ENCODE results near the gene THEM5. TPM values are rescaled to one million over a fixed set of nuclear protein-coding genes. Genes with fewer than 3 reads are reported as not detected.
A peak's percentile ranks its signal among the peaks of the same experiment; 100 is the strongest.

The THEM5 gene
- total and polyA plus RNA-seq, 4 donors = 1.5 to 1.8 TPM; not detected in 2

GRCh38 chr1:151871284-151872030 lies 17.9 kb upstream of the THEM5 start:
- peaks cover 4% of the 10 kb centered on the region for H3K36me3 ChIP-seq (ENCODE audit: control insufficient read depth, insufficient read depth, low read length)

GRCh38 chr1:151868486-151868885 lies 15.0 kb upstream of the THEM5 start:
- H3K4me3 ChIP-seq (ENCODE audit: low read depth, low read length) = no peak overlapping the region
- no peaks in the 10 kb centered on the region for H3K36me3 ChIP-seq (ENCODE audit: control insufficient read depth, insufficient read depth, low read length)
- H3K27ac ChIP-seq (ENCODE audit: low read depth, low read length) = no peak overlapping the region
- H3K9me3 ChIP-seq (ENCODE audit: control insufficient read depth, insufficient read depth, low read length) = no peaks in the 10 kb centered on the region
- WGBS (ENCODE audit: insufficient coverage) = no CpG with 5 or more reads among the region's 3 CpGs
- H3K27me3 ChIP-seq (ENCODE audit: control insufficient read depth, insufficient read depth, low read length) = no peaks in the 10 kb centered on the region
- H3K4me1 ChIP-seq (ENCODE audit: control insufficient read depth, insufficient read depth, low read length) = peaks cover 4% of the 10 kb centered on the region
- peak in 2 of 6 donors; percentile 9 to 14 for DNase-seq (ENCODE audit: low read depth in 4 of 6, low spot score in 6 of 6)

More at GRCh38 chr1:151871284-151872030, 17.9 kb upstream of the THEM5 start:
- DNase-seq (ENCODE audit: low read depth in 4 of 6, low spot score in 6 of 6) = peak in 2 of 6 donors; percentile 14 to 30
- Histone ChIP-seq H3K9me3 (ENCODE audit: control insufficient read depth, insufficient read depth, low read length) (no peaks in the 10 kb centered on the region), H3K27ac (ENCODE audit: low read depth, low read length) (no peak overlapping the region), H3K27me3 (ENCODE audit: control insufficient read depth, insufficient read depth, low read length) (no peaks in the 10 kb centered on the region), H3K4me3 (ENCODE audit: low read depth, low read length) (no peak overlapping the region), H3K4me1 (ENCODE audit: control insufficient read depth, insufficient read depth, low read length) (peaks cover 4% of the 10 kb centered on the region)
- WGBS (ENCODE audit: insufficient coverage) = 27% methylated on average over 1 of the region's 5 CpGs

DNA sequence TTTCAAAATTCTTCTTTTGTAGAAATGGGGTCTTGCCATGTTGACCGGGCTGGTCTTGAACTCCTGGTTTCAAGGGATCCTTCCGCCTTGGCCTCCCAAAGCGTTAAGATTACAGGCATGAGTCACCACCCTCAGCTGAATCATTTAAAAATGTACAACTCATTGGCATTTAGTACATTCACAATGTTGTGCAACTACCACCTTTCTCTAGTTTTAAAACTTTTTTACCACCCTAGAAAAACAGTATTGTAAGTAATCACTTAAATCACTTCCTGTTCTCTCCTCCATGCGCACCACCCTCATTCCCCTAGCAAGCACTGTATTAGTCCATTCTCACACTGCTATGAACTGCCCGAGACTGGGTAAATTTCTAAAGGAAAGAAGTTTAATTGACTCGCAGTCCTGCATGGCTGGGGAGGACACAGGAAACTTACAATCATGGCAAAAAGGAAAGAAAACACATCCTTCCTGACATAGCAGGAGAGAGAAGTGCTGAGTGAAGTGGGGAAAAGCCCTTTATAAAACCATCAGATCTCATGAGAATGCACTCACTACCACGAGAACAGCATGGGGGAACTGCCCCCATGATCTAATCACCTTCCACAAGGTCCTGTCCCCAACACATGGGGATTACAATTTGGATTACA lies 14.4 kb upstream of the THEM5 start:
- 90% methylated on average over 3 of the region's 7 CpGs for WGBS (ENCODE audit: insufficient coverage)
- Histone ChIP-seq H3K9me3 (ENCODE audit: control insufficient read depth, insufficient read depth, low read length) (no peaks in the 10 kb centered on the region), H3K27me3 (ENCODE audit: control insufficient read depth, insufficient read depth, low read length) (no peaks in the 10 kb centered on the region), H3K27ac (ENCODE audit: low read depth, low read length) (no peak overlapping the region), H3K36me3 (ENCODE audit: control insufficient read depth, insufficient read depth, low read length) (no peaks in the 10 kb centered on the region), H3K4me1 (ENCODE audit: control insufficient read depth, insufficient read depth, low read length) (peaks cover 4% of the 10 kb centered on the region), H3K4me3 (ENCODE audit: low read depth, low read length) (no peak overlapping the region)
- DNase-seq (ENCODE audit: low read depth in 4 of 6, low spot score in 6 of 6) = no peak

DNA sequence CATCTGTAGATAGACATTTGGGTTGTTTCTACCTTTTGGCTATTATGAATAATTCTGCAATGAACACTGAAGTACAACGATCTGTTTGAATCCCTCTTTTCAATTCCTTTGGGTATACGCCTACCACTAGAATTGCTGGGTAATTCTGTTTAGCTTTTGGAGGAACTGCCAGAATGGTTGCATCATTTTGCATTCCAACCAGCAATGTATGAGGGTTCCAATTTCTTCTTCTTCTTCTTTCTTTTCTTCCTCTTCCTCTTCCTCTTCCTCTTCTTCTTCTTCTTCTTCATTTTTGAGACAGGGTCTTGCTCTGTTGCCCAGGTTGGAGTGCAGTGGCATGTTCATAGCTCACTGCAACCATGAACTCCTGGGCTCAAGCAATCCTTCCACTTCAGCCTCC lies 13.8 kb upstream of the THEM5 start:
- H3K27ac ChIP-seq (ENCODE audit: low read depth, low read length) = no peak overlapping the region
- no peaks in the 10 kb centered on the region for H3K36me3 ChIP-seq (ENCODE audit: control insufficient read depth, insufficient read depth, low read length)
- 80% methylated on average over 1 of the region's 2 CpGs for WGBS (ENCODE audit: insufficient coverage)
- H3K9me3 ChIP-seq (ENCODE audit: control insufficient read depth, insufficient read depth, low read length) = no peaks in the 10 kb centered on the region
- no peak overlapping the region for H3K4me3 ChIP-seq (ENCODE audit: low read depth, low read length)
- no peak for DNase-seq (ENCODE audit: low read depth in 4 of 6, low spot score in 6 of 6)
- H3K4me1 ChIP-seq (ENCODE audit: control insufficient read depth, insufficient read depth, low read length) = peaks cover 4% of the 10 kb centered on the region
- H3K27me3 ChIP-seq (ENCODE audit: control insufficient read depth, insufficient read depth, low read length) = no peaks in the 10 kb centered on the region

DNA sequence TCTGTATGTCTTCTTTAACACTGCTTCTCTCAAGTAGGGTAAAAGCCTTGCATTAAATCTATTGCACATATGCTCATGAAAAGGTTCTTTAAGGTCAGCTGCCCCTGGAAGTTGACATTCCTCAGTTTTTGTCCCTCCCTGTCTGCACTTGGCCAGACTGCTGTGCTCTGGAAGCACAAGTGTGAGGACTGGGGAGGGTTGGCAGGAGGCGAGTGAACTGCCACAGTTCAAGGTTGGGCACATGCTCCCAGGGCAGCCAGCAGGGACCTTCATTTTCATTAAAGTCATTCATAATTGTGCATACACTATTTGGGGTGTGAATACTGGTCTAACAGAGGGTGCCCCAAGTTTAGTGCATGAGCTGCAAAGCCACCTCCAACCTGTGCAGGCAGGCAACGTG lies 10.9 kb upstream of the THEM5 start:
- 43% methylated on average over 1 of the region's 2 CpGs for WGBS (ENCODE audit: insufficient coverage)
- no peak overlapping the region for H3K27ac ChIP-seq (ENCODE audit: low read depth, low read length)
- no peaks in the 10 kb centered on the region for H3K9me3 ChIP-seq (ENCODE audit: control insufficient read depth, insufficient read depth, low read length)
- no peak for DNase-seq (ENCODE audit: low read depth in 4 of 6, low spot score in 6 of 6)
- no peaks in the 10 kb centered on the region for H3K27me3 ChIP-seq (ENCODE audit: control insufficient read depth, insufficient read depth, low read length)
- H3K36me3 ChIP-seq (ENCODE audit: control insufficient read depth, insufficient read depth, low read length) = no peaks in the 10 kb centered on the region
- no peak overlapping the region for H3K4me3 ChIP-seq (ENCODE audit: low read depth, low read length)
- H3K4me1 ChIP-seq (ENCODE audit: control insufficient read depth, insufficient read depth, low read length) = no peaks in the 10 kb centered on the region

GRCh38 chr1:151862604-151863003 lies 9.1 kb upstream of the THEM5 start:
- H3K36me3 ChIP-seq (ENCODE audit: control insufficient read depth, insufficient read depth, low read length) = no peaks in the 10 kb centered on the region
- H3K4me3 ChIP-seq (ENCODE audit: low read depth, low read length) = no peak overlapping the region
- H3K27ac ChIP-seq (ENCODE audit: low read depth, low read length) = no peak overlapping the region
- H3K9me3 ChIP-seq (ENCODE audit: control insufficient read depth, insufficient read depth, low read length) = no peaks in the 10 kb centered on the region
- DNase-seq (ENCODE audit: low read depth in 4 of 6, low spot score in 6 of 6) = no peak
- no peaks in the 10 kb centered on the region for H3K4me1 ChIP-seq (ENCODE audit: control insufficient read depth, insufficient read depth, low read length)
- no peaks in the 10 kb centered on the region for H3K27me3 ChIP-seq (ENCODE audit: control insufficient read depth, insufficient read depth, low read length)

DNA sequence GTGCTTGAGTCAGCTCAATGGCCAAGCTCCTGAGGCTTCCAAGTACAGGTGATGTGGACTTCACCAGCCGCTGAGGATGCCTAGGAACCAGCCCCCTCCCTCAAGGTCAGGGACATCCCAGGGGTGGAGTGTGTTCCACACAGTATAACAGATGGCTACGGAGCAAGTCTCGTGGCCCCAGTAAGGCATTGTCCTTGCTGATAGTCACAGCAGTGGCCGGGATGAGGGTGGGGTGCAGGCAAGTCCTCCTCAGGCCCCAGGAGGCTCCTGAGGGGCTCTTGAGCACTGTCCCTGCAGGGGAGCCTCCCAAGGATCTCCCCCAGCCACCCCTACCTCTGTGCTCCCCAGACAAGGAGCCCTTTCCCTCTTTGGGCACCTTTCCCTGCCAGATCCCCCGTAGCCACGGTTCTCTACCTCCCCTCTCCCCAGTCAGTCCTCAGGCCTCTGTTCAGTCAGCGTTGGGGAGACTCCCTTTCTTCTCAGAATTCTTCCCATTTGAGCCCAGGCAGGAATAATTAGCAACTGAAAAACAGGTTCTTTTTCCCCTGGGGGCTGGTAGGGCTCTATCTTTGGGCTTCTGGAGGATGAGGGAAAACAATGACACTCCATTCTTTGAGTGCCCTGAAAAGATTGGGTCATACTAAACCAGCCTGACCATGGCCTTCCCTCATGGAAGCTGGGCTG lies 7.1 kb upstream of the THEM5 start:
- Histone ChIP-seq H3K4me3 (ENCODE audit: low read depth, low read length) (no peak overlapping the region), H3K27ac (ENCODE audit: low read depth, low read length) (no peak overlapping the region), H3K36me3 (ENCODE audit: control insufficient read depth, insufficient read depth, low read length) (no peaks in the 10 kb centered on the region), H3K4me1 (ENCODE audit: control insufficient read depth, insufficient read depth, low read length) (no peaks in the 10 kb centered on the region), H3K9me3 (ENCODE audit: control insufficient read depth, insufficient read depth, low read length) (no peaks in the 10 kb centered on the region), H3K27me3 (ENCODE audit: control insufficient read depth, insufficient read depth, low read length) (no peaks in the 10 kb centered on the region)
- 67% methylated on average over 6 of the region's 7 CpGs for WGBS (ENCODE audit: insufficient coverage)
- DNase-seq (ENCODE audit: low read depth in 4 of 6, low spot score in 6 of 6) = no peak

DNA sequence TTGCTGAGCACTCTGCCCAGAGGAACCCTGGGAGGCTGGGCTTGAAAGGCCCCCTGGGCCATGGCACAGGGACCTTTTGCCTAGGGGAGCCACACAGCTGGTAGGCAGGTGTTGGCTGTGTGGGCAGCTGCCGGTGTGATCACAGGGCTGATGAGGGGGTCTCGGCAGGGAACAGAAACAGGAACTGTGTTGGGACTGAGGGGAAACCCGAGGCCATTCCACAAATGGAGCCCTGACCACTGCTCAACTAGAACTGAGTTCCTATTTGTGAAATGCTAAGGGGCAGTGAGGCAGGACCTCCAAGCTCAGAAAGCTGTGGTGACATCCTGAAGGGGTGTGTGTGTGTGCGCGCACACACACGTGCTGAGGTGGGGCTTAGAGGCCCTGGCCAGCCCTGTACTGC lies 6.4 kb upstream of the THEM5 start:
- Histone ChIP-seq H3K27me3 (ENCODE audit: control insufficient read depth, insufficient read depth, low read length) (no peaks in the 10 kb centered on the region), H3K4me1 (ENCODE audit: control insufficient read depth, insufficient read depth, low read length) (no peaks in the 10 kb centered on the region), H3K9me3 (ENCODE audit: control insufficient read depth, insufficient read depth, low read length) (no peaks in the 10 kb centered on the region), H3K4me3 (ENCODE audit: low read depth, low read length) (no peak overlapping the region), H3K27ac (ENCODE audit: low read depth, low read length) (no peak overlapping the region), H3K36me3 (ENCODE audit: control insufficient read depth, insufficient read depth, low read length) (no peaks in the 10 kb centered on the region)
- DNase-seq (ENCODE audit: low read depth in 4 of 6, low spot score in 6 of 6) = no peak
- WGBS (ENCODE audit: insufficient coverage) = 77% methylated on average over 3 of the region's 6 CpGs

DNA sequence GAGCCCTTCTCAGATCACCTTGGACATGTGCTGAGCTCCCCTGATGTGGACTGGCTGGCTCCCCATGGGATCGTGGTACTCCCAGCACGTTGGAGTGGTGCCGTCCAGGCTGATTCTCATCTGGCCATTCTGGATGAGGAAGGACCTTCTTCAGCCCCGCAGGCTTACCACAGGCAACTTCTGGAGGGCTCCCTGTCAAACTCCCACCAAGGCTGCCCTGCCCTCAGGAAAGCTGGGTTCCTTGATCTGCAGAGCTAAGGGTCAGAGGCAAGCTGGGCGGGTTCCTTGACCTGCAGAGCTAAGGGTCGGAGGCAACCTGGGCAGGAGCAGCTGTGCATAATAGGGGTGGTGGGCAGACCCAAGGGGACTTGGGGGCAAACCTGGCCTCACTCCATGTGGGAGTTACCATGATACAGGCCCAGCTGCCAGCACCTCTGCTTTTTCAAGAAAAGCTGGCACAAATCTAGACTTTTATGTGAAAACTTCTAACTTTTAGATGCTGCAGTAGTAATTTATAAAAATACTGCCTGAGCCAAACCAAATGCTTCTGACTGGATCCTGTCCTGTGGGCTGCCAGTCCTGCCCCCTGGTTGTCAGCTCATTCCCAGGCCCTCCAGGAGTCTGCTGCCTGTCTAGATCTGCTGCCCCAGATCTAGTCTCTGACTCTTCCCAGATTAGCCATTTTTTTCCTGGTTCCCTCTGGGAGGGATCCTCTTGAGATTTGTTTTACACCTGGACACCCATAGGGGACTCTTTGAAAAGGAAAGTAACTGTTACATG lies 5.6 kb upstream of the THEM5 start:
- WGBS (ENCODE audit: insufficient coverage) = 87% methylated on average over 6 of the region's 6 CpGs
- DNase-seq (ENCODE audit: low read depth in 4 of 6, low spot score in 6 of 6) = no peak
- Histone ChIP-seq H3K27ac (ENCODE audit: low read depth, low read length) (no peak overlapping the region), H3K4me1 (ENCODE audit: control insufficient read depth, insufficient read depth, low read length) (no peaks in the 10 kb centered on the region), H3K9me3 (ENCODE audit: control insufficient read depth, insufficient read depth, low read length) (no peaks in the 10 kb centered on the region), H3K27me3 (ENCODE audit: control insufficient read depth, insufficient read depth, low read length) (no peaks in the 10 kb centered on the region), H3K4me3 (ENCODE audit: low read depth, low read length) (no peak overlapping the region), H3K36me3 (ENCODE audit: control insufficient read depth, insufficient read depth, low read length) (no peaks in the 10 kb centered on the region)
